Measurements from ENCODE around the gene NCBP2L. TPM values are rescaled to one million over a fixed set of nuclear protein-coding genes. Genes with fewer than 3 reads are reported as not detected.
A peak's percentile ranks its signal among the peaks of the same experiment; 100 is the strongest.

NCBP2L gene
- total and polyA plus RNA-seq, 9 donors: 0.04 to 0.16 (median 0.11) TPM; not detected in 6

DNA sequence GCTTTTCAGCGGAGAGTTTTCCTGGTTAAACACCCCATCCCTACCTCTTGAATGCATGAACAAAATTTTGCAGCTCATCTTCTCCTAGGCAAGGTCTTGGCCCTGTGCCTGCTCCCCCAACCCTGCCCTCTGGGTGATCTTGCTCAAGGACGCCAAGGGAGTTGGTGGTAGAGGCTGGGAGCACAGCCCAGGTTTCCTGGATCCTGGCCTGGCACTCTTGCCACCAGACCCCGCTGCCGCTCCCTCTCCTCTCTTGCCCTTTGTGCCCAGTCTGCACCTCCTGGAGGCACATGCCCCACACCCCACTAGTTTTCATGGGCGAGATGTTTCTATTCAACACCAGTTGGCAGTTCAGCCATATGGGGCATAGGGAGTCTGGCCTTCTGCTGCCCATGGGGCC, 39.3 kb upstream of the NCBP2L start:
- Histone ChIP-seq H3K27ac (ENCODE audit: low read length) (no peak overlapping the region), H3K9me3 (replicated peaks; ENCODE audit: control insufficient read depth, low read depth, low read length) (no peaks in the 10 kb centered on the region), H3K4me1 (ENCODE audit: control insufficient read depth, insufficient read depth, low read length) (peaks cover 49% of the 10 kb centered on the region), H3K4me3 (ENCODE audit: low read length) (no peak overlapping the region), H3K27me3 (ENCODE audit: control insufficient read depth, insufficient read depth, low read length) (peaks cover 64% of the 10 kb centered on the region), H3K36me3 (ENCODE audit: control insufficient read depth, insufficient read depth, low read length) (no peaks in the 10 kb centered on the region)
- DNase-seq: no peak
- no CpG with 5 or more reads among the region's 5 CpGs for WGBS (ENCODE audit: insufficient coverage)

DNA sequence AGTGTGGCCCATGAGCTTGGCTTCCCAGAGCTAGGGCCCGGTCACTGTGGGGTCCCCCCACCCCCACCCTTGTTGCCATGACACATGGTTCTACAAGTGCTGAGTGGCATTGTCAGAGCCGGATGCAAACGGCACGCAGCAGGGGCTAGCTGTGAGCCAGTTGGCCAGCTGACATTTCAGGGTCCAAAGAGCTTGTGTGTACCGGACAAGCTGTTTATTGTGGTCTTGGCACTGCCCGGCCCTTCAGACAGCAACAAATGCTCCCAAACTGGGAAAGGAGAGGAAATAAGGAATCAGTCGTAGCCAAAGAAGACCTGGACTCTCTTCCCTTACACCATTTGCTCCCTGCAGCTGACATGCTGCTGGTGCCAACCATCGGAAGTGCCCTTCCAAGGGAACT, 38.8 kb upstream of the NCBP2L start:
- WGBS (ENCODE audit: insufficient coverage): 87% methylated on average over 4 of the region's 8 CpGs
- Histone ChIP-seq H3K27me3 (ENCODE audit: control insufficient read depth, insufficient read depth, low read length) (peaks cover 63% of the 10 kb centered on the region), H3K36me3 (ENCODE audit: control insufficient read depth, insufficient read depth, low read length) (no peaks in the 10 kb centered on the region), H3K4me3 (ENCODE audit: low read length) (no peak overlapping the region), H3K9me3 (replicated peaks; ENCODE audit: control insufficient read depth, low read depth, low read length) (no peaks in the 10 kb centered on the region), H3K4me1 (ENCODE audit: control insufficient read depth, insufficient read depth, low read length) (peaks cover 51% of the 10 kb centered on the region), H3K27ac (ENCODE audit: low read length) (peak overlapping the region; percentile 3)
- no peak for DNase-seq

DNA sequence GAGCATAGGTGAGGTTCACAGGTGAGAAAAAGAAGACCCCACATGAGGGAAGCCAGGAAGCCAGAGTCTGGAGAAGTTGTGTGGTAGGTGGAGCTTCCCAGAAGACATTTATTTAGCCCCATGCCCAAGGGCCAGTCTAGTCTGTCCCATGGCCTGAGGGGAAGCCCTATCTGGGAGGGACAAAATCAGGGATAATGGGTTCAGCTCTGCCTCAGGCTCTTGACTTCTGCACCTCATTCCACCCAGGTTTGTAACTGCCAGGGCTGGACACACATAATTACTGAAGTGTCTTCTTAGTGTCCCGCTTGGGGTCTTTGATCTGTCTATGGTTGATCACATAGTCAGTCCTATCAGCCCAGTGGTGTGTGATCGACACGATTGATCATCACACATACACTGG, 38.0 kb upstream of the NCBP2L start:
- Histone ChIP-seq H3K27ac (ENCODE audit: low read length) (no peak overlapping the region), H3K36me3 (ENCODE audit: control insufficient read depth, insufficient read depth, low read length) (no peaks in the 10 kb centered on the region), H3K27me3 (ENCODE audit: control insufficient read depth, insufficient read depth, low read length) (peaks cover 67% of the 10 kb centered on the region), H3K4me1 (ENCODE audit: control insufficient read depth, insufficient read depth, low read length) (peaks cover 47% of the 10 kb centered on the region), H3K9me3 (replicated peaks; ENCODE audit: control insufficient read depth, low read depth, low read length) (no peaks in the 10 kb centered on the region), H3K4me3 (ENCODE audit: low read length) (no peak overlapping the region)
- WGBS (ENCODE audit: insufficient coverage): 95% methylated on average over 3 of the region's 3 CpGs
- no peak for DNase-seq

DNA sequence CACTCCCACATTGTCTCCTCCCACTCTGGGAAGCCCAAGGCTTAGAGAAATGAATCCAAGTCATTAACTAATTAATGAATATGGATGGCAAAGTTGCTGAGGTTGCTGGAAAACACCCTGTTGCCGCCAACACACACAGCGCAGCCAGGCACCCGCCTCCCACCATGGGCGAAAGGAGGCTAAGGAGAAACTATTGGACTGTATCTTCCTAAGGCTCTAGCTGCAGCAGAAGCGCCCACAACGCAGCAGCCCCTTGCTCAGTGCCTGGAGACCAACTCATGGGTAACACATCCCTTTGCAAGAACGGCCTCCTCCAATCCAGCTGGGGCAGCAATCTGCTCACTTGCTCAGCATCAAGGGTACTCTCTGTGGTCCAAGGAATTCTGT, 36.1 kb upstream of the NCBP2L start:
- H3K27me3 ChIP-seq (ENCODE audit: control insufficient read depth, insufficient read depth, low read length): peaks cover 66% of the 10 kb centered on the region
- H3K4me1 ChIP-seq (ENCODE audit: control insufficient read depth, insufficient read depth, low read length): peaks cover 47% of the 10 kb centered on the region
- H3K4me3 ChIP-seq (ENCODE audit: low read length): no peak overlapping the region
- 70% methylated on average over 5 of the region's 7 CpGs for WGBS (ENCODE audit: insufficient coverage)
- no peaks in the 10 kb centered on the region for H3K9me3 ChIP-seq (replicated peaks; ENCODE audit: control insufficient read depth, low read depth, low read length)
- DNase-seq: no peak
- no peaks in the 10 kb centered on the region for H3K36me3 ChIP-seq (ENCODE audit: control insufficient read depth, insufficient read depth, low read length)
- H3K27ac ChIP-seq (ENCODE audit: low read length): peak overlapping the region; percentile 93

DNA sequence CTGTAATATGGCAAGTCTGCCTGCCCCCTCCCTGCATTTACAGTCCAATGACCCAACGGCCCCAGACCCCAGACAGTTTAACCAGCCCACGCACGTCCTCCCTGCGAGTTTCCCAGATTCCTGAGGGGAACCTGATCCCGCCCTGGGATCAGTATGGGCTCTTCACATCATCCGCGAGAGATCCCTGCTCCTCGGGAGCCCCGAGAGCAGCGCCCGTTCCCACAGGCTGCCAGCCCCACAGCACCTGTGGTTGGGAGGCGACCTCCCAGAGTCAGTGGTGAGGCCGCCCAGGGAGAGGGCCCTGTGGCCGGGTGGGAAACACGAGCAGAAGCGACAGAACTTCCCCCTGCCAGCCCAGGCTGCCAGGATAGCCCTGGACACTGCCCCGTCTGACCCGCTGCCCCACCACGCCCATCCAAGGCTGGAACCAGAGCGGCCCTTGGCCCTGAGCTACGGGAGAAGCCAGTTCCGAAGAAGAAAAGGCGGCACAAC, 34.8 kb upstream of the NCBP2L start:
- no peaks in the 10 kb centered on the region for H3K36me3 ChIP-seq (ENCODE audit: control insufficient read depth, insufficient read depth, low read length)

DNA sequence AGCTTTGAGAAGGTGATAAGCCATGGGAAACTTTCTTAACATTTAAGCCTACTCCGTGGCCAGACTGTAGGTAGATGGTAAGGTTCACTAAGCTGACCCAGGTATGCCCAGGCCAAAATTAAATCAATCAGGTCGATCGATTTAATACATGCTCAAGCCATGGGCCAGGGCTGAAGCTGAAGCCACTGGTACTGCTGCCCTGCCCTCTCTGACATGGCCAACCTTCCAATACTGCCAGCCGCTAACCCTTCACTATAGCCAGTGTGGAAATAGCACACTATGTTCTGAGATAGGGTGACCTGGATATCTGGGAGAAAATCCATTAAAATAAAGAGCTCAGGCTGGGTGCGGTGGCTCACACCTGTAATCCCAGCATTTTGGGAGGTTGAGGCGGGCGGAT, 33.5 kb upstream of the NCBP2L start:
- no peak for DNase-seq
- Histone ChIP-seq H3K27me3 (ENCODE audit: control insufficient read depth, insufficient read depth, low read length) (peaks cover 69% of the 10 kb centered on the region), H3K4me1 (ENCODE audit: control insufficient read depth, insufficient read depth, low read length) (peaks cover 46% of the 10 kb centered on the region), H3K9me3 (replicated peaks; ENCODE audit: control insufficient read depth, low read depth, low read length) (no peaks in the 10 kb centered on the region), H3K27ac (ENCODE audit: low read length) (no peak overlapping the region), H3K4me3 (ENCODE audit: low read length) (no peak overlapping the region), H3K36me3 (ENCODE audit: control insufficient read depth, insufficient read depth, low read length) (no peaks in the 10 kb centered on the region)
- WGBS (ENCODE audit: insufficient coverage): 72% methylated on average over 3 of the region's 7 CpGs

More for the DNA sequence above, 34.8 kb upstream of the NCBP2L start:
- peak; percentile 37 for DNase-seq
- Histone ChIP-seq H3K9me3 (replicated peaks; ENCODE audit: control insufficient read depth, low read depth, low read length) (no peaks in the 10 kb centered on the region), H3K27me3 (ENCODE audit: control insufficient read depth, insufficient read depth, low read length) (peaks cover 68% of the 10 kb centered on the region), H3K27ac (ENCODE audit: low read length) (peak overlapping the region; percentile 93), H3K4me3 (ENCODE audit: low read length) (peak overlapping the region; percentile 15), H3K4me1 (ENCODE audit: control insufficient read depth, insufficient read depth, low read length) (peaks cover 48% of the 10 kb centered on the region)
- WGBS (ENCODE audit: insufficient coverage): 41% methylated on average over 22 of the region's 23 CpGs

DNA sequence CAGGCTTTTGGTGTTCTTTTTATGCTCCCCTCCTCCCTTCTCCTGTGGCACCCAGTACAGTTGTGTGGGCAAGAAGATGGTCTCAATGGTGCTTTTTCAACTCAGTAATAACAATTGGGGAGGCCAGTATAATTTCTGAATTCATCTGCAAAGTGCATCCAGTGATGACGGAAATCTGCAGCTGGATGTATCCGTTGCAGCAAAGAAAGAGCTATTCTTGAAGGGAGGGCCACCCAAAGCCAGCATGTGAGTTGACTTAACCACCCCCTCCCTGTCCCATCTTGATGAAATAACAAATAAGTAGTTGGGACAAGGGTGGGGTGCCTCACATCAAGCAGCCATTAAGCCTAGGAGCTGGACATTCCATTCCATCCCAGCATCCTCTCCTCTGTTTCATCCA, 32.7 kb upstream of the NCBP2L start:
- Histone ChIP-seq H3K27ac (ENCODE audit: low read length) (no peak overlapping the region), H3K4me1 (ENCODE audit: control insufficient read depth, insufficient read depth, low read length) (peaks cover 46% of the 10 kb centered on the region), H3K27me3 (ENCODE audit: control insufficient read depth, insufficient read depth, low read length) (peaks cover 66% of the 10 kb centered on the region), H3K9me3 (replicated peaks; ENCODE audit: control insufficient read depth, low read depth, low read length) (no peaks in the 10 kb centered on the region), H3K36me3 (ENCODE audit: control insufficient read depth, insufficient read depth, low read length) (no peaks in the 10 kb centered on the region), H3K4me3 (ENCODE audit: low read length) (no peak overlapping the region)
- no CpG with 5 or more reads among the region's 2 CpGs for WGBS (ENCODE audit: insufficient coverage)
- DNase-seq: no peak

DNA sequence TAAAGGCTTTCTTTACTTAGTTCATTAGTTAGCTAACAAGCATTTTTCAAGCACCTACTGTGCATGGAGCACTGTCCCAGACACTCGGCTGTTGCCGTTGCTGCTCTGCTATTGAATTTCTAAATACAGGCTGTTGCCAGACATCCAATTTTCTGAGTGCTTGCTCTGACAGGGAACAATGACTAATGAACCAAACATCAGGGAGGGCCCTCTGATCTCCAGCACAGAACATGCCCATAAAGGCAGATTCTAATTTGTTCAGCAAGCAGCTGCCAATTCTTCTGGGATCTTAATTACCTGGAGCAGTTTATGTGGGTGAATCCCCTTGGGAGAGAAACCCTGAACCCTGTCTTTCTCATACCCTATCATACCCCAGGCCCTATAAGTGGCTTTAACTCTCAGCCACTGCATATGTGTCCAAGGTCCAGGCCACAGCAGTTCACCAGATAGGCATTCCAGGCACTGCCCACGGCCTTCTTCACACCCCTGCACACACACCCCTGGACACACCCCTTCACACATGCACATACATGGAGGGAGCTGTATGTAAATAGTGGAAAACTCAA, 29.9 kb upstream of the NCBP2L start:
- DNase-seq: peak; percentile 55
- Histone ChIP-seq H3K36me3 (ENCODE audit: control insufficient read depth, insufficient read depth, low read length) (no peaks in the 10 kb centered on the region), H3K4me1 (ENCODE audit: control insufficient read depth, insufficient read depth, low read length) (peaks cover 47% of the 10 kb centered on the region), H3K27ac (ENCODE audit: low read length) (peak overlapping the region; percentile 29), H3K27me3 (ENCODE audit: control insufficient read depth, insufficient read depth, low read length) (peaks cover 56% of the 10 kb centered on the region), H3K4me3 (ENCODE audit: low read length) (no peak overlapping the region), H3K9me3 (replicated peaks; ENCODE audit: control insufficient read depth, low read depth, low read length) (no peaks in the 10 kb centered on the region)
- 48% methylated on average over 2 of the region's 3 CpGs for WGBS (ENCODE audit: insufficient coverage)

DNA sequence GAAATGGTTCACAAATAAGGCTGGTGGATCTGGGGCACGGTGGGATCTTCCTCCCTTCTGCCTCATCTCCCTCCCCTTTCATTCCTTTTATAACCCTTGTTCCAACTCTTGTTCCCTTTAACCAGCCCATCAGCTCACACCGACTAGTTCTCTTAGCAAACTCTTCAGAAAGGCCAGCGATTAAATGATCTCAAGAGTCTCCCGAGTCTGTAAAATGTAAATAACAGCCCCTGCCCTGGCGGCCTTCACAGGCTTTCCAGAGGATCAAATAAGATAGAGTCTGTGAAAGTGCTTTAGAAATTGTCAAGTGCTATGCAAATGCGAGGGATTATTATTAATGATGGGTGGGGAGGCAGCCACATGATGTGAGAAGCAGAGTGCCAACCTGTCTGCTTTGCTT, 29.0 kb upstream of the NCBP2L start:
- peaks cover 42% of the 10 kb centered on the region for H3K4me1 ChIP-seq (ENCODE audit: control insufficient read depth, insufficient read depth, low read length)
- peak; percentile 60 for DNase-seq
- no peaks in the 10 kb centered on the region for H3K36me3 ChIP-seq (ENCODE audit: control insufficient read depth, insufficient read depth, low read length)
- 34% methylated on average over 4 of the region's 6 CpGs for WGBS (ENCODE audit: insufficient coverage)
- no peak overlapping the region for H3K4me3 ChIP-seq (ENCODE audit: low read length)
- H3K9me3 ChIP-seq (replicated peaks; ENCODE audit: control insufficient read depth, low read depth, low read length): no peaks in the 10 kb centered on the region
- H3K27me3 ChIP-seq (ENCODE audit: control insufficient read depth, insufficient read depth, low read length): peaks cover 53% of the 10 kb centered on the region
- peak overlapping the region; percentile 35 for H3K27ac ChIP-seq (ENCODE audit: low read length)

DNA sequence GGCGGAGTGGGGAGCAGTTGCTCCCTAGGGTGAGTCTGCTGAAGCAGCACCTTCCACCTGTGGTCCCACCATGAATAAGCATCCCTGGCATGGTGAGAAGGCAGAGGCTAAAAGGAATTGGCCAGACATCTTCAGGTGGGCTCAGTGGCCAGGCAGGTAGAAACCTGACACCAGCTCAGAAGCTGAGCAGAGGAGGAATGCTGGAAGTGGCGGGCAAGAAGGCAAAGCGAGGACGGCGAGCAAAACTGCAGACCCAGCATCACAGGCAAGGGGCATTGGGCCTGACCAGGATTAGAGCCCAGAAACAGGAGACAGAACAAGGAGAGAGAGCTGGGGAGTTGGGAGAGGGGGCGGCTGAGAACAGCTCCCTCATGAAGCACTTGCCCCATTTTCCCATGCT, 27.3 kb upstream of the NCBP2L start:
- 41% methylated on average over 4 of the region's 6 CpGs for WGBS (ENCODE audit: insufficient coverage)
- Histone ChIP-seq H3K27me3 (ENCODE audit: control insufficient read depth, insufficient read depth, low read length) (peaks cover 40% of the 10 kb centered on the region), H3K27ac (ENCODE audit: low read length) (peak overlapping the region; percentile 63), H3K36me3 (ENCODE audit: control insufficient read depth, insufficient read depth, low read length) (no peaks in the 10 kb centered on the region), H3K9me3 (replicated peaks; ENCODE audit: control insufficient read depth, low read depth, low read length) (no peaks in the 10 kb centered on the region), H3K4me3 (ENCODE audit: low read length) (no peak overlapping the region), H3K4me1 (ENCODE audit: control insufficient read depth, insufficient read depth, low read length) (peaks cover 41% of the 10 kb centered on the region)
- no peak for DNase-seq

Measured in muscle of leg (tissue), 11 donors.